NCI-H2081 treated with DMSO at 0.1 percent for 48 hours (cell line): Measurements from ENCODE around the gene CAPZA1.

Experiments used
- DNase-seq: peaks from one replicate; lab custom pipeline; 2025; lab: John Stamatoyannopoulos, UW

The CAPZA1 gene

GRCh38 chr1:112677501-112677900 is 57.9 kb downstream of the CAPZA1 start:
- DNase-seq, result no peak

- DNase-seq, result no peak
Measured at GRCh38 chr1:112678605-112679004, 59.0 kb downstream of the CAPZA1 start.

- no peak for DNase-seq
Measured at GRCh38 chr1:112685913-112686312, 66.3 kb downstream of the CAPZA1 start.

- no peak for DNase-seq
Measured at GRCh38 chr1:112686417-112686816, 66.8 kb downstream of the CAPZA1 start.

GRCh38 chr1:112686835-112687234 is 67.2 kb downstream of the CAPZA1 start:
- DNase-seq, result no peak

- no peak for DNase-seq
Measured at GRCh38 chr1:112687361-112687760, 67.7 kb downstream of the CAPZA1 start.

- no peak for DNase-seq
Measured at GRCh38 chr1:112687785-112688496, 68.3 kb downstream of the CAPZA1 start.

GRCh38 chr1:112688781-112689193 is 69.2 kb downstream of the CAPZA1 start:
- no peak for DNase-seq

GRCh38 chr1:112689196-112689841 is 69.7 kb downstream of the CAPZA1 start:
- DNase-seq, result no peak

GRCh38 chr1:112689842-112690237 is 70.2 kb downstream of the CAPZA1 start:
- DNase-seq, result no peak

GRCh38 chr1:112692681-112693080 is 73.0 kb downstream of the CAPZA1 start:
- DNase-seq, result no peak

- no peak for DNase-seq
Measured at GRCh38 chr1:112693821-112694220, 74.2 kb downstream of the CAPZA1 start.

- no peak for DNase-seq
Measured at GRCh38 chr1:112694363-112694929, 74.8 kb downstream of the CAPZA1 start.

GRCh38 chr1:112695276-112695675 is 75.6 kb downstream of the CAPZA1 start:
- DNase-seq, result no peak

GRCh38 chr1:112696578-112697314 is 77.1 kb downstream of the CAPZA1 start:
- DNase-seq, result no peak

GRCh38 chr1:112697781-112698201 is 78.2 kb downstream of the CAPZA1 start:
- DNase-seq, result no peak

GRCh38 chr1:112698366-112699310 is 79.0 kb downstream of the CAPZA1 start:
- no peak for DNase-seq

- DNase-seq, result no peak
Measured at GRCh38 chr1:112699425-112700144, 80.0 kb downstream of the CAPZA1 start.

GRCh38 chr1:112700290-112701226 is 80.9 kb downstream of the CAPZA1 start:
- no peak for DNase-seq
